ENCODE results near the gene SLC9A4.

Gene SLC9A4

GRCh38 chr2:102478686-102479470, 5.9 kb downstream of the SLC9A4 start:
- DNase-seq (no peak), ATAC-seq (no peak)
- Mint-ChIP-seq H3K9me3 (no peaks in the 10 kb centered on the region), H3K36me3 (ENCODE audit: low read depth) (no peaks in the 10 kb centered on the region), H3K4me1 (no peaks in the 10 kb centered on the region), H3K27me3 (peaks cover 15% of the 10 kb centered on the region), H3K27ac (no peak overlapping the region), H3K4me3 (no peak overlapping the region)

GRCh38 chr2:102480285-102481195, 7.5 kb downstream of the SLC9A4 start:
- no peak for DNase-seq
- Mint-ChIP-seq H3K36me3 (ENCODE audit: low read depth) (no peaks in the 10 kb centered on the region), H3K4me1 (no peaks in the 10 kb centered on the region), H3K27me3 (peaks cover 12% of the 10 kb centered on the region), H3K4me3 (no peak overlapping the region), H3K27ac (no peak overlapping the region), H3K9me3 (no peaks in the 10 kb centered on the region)
- no peak for ATAC-seq

DNA sequence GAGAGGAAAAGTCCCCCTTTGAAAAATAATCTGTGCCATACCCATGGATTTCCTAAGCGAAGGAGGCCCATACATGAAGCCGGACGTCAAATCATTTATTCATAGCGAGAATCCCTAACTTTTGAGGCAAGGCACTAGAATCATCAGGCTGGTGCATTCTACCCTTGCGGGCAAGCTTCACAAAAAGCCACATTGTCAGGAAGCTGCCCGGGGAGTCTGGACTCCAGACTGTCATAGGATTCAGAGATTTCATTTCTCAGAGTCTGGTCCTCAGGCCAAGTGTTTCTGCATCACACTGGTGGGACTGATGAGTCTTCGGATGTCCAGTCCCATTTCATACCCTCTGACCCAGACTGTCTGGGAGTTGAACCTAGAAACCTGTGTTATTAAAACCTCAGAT, 8.9 kb downstream of the SLC9A4 start:
- Mint-ChIP-seq H3K9me3 (no peaks in the 10 kb centered on the region), H3K36me3 (ENCODE audit: low read depth) (no peaks in the 10 kb centered on the region), H3K4me1 (no peaks in the 10 kb centered on the region), H3K27ac (no peak overlapping the region), H3K4me3 (no peak overlapping the region), H3K27me3 (peaks cover 19% of the 10 kb centered on the region)
- no peak for DNase-seq
- ATAC-seq = no peak

DNA sequence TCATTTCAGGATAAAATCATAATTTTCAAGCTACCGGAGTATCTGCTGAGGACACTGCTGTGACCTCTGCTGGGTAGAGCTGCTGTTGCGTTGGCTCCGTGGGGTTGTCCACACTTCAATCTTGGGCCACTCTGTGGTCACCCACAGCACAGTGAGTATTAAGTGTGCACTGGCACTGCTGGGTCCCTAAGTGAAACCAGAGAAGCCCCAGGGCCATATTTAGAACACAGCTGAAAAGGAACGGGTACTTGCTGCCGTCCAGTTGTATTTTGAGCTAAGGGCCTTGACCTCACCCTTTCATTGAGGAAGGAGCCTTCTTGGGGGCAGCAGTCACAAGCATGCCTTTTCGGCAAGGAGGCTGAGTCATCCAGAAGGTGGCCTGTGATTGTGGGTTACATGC, 10.1 kb downstream of the SLC9A4 start:
- no peaks in the 10 kb centered on the region for H3K36me3 Mint-ChIP-seq (ENCODE audit: low read depth)
- DNase-seq = no peak

GRCh38 chr2:102484310-102485061, 11.5 kb downstream of the SLC9A4 start:
- no peak overlapping the region for H3K4me3 Mint-ChIP-seq
- peaks cover 12% of the 10 kb centered on the region for H3K4me1 Mint-ChIP-seq
- peaks cover 23% of the 10 kb centered on the region for H3K27me3 Mint-ChIP-seq
- no peak overlapping the region for H3K27ac Mint-ChIP-seq
- H3K36me3 Mint-ChIP-seq (ENCODE audit: low read depth) = no peaks in the 10 kb centered on the region
- DNase-seq (no peak), ATAC-seq (no peak)
- no peaks in the 10 kb centered on the region for H3K9me3 Mint-ChIP-seq

More for the DNA sequence above, 10.1 kb downstream of the SLC9A4 start:
- peaks cover 5% of the 10 kb centered on the region for H3K4me1 Mint-ChIP-seq
- no peak overlapping the region for H3K4me3 Mint-ChIP-seq
- H3K27me3 Mint-ChIP-seq = peaks cover 20% of the 10 kb centered on the region
- H3K27ac Mint-ChIP-seq = no peak overlapping the region
- no peak for ATAC-seq
- no peaks in the 10 kb centered on the region for H3K9me3 Mint-ChIP-seq

DNA sequence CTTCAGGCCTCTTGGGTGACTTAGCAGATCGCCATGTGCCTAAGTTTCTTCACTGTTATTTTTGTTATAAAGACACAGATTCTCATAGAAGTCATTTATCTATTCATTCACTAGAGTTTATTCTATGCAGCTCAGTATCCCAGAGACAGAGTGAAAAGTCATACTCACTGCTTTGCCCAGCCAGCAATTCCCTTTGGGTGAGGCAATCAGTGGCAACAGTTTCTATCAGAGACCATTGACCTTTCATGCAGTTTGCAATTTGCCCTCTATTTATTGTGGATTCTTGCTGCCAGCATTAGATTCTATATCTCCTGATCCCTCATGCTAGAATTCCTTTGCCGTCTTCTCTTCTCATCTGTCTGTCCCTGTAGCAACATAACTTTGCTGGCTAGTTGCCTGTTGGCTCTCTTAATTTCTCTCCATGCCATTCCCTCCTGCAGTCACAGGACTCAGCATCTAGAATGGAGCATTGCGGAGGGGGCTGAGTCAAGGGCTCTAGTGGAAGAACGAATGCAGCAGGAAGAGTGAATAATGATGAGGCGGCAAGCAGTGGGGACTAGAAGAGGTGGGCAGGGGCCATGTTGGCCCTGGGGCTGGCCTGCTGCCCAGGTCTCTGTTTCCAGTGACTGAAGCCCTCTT, 12.2 kb downstream of the SLC9A4 start:
- peaks cover 23% of the 10 kb centered on the region for H3K27me3 Mint-ChIP-seq
- no peak for ATAC-seq

DNA sequence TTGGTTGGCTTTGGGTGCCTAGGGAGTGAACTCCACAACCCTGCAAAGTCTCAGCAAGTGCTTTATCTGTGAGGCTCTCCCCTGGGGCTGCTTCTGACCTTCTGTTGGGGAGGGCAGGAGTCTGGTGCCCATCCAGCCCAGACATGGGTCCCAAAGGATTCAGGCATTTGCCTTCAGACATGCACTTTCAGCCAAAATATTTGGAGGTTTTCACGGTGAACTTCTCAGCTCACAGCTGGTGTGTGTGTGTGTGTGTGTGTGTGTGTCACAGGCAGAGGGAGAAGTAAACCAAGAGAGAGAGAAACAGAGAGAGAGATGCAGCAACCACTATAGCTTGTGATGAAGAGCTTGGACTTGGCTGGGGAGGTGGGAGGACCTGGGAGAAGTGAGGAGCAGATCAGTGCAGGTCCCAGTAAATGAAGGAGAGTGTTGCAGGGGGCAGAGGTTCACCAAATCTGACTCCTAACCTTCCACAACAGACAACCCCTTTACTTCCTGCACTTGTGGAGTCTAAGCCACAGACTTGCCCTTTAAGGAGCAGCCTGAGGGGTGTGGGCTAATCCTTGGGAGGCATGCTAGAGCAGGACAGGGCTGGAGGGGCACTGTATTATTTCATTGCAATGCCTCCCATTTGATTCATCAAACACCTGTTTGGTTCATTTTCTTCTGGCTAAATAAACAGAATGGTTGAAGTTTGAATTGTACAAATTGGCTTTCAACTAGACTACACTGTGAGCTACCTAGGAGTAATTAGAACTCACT, 14.1 kb downstream of the SLC9A4 start:
- DNase-seq (no peak), ATAC-seq (no peak)
- Mint-ChIP-seq H3K4me1 (peaks cover 19% of the 10 kb centered on the region), H3K9me3 (no peaks in the 10 kb centered on the region), H3K27ac (no peak overlapping the region), H3K36me3 (ENCODE audit: low read depth) (no peaks in the 10 kb centered on the region), H3K27me3 (peaks cover 24% of the 10 kb centered on the region), H3K4me3 (no peak overlapping the region)

More for the DNA sequence above, 12.2 kb downstream of the SLC9A4 start:
- DNase-seq = no peak
- Mint-ChIP-seq H3K36me3 (ENCODE audit: low read depth) (no peaks in the 10 kb centered on the region), H3K9me3 (no peaks in the 10 kb centered on the region), H3K4me3 (no peak overlapping the region), H3K27ac (no peak overlapping the region), H3K4me1 (peaks cover 18% of the 10 kb centered on the region)

DNA sequence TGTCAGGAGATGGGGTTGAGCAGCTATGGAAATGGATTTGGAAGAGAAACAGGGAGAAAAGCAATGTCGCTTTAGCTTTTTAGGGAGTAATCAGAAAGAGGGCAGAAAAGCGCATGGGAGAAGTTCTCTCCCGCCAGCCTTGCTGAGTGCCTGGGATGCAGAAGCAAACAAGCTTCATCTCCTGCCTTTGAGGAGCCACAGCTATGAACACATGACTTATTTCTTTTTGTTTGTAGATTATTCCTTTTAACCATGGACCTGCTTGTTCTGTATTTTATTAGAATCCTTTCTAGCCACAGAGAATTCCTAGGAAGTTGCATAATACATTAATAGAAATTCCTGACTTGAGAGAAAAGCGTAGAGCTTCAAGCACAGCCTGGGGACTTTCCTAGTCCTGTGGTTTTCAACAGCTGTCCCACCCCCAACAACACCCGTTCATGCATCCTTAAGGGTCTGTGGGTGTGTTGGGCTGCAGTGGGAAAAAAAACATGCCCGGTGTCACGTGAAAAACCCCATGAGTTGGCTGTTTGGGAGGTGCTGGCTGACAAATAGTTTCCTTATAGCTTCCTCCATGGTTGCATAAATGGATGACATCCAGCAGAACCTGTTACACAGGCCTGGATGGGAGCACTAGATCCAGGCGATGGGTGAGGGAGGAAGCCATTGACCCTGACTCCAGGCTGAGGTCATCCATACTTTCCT, 14.9 kb downstream of the SLC9A4 start:
- Mint-ChIP-seq H3K4me1 (peaks cover 19% of the 10 kb centered on the region), H3K9me3 (no peaks in the 10 kb centered on the region), H3K27ac (no peak overlapping the region), H3K27me3 (peaks cover 24% of the 10 kb centered on the region), H3K4me3 (no peak overlapping the region), H3K36me3 (ENCODE audit: low read depth) (no peaks in the 10 kb centered on the region)
- ATAC-seq = no peak
- DNase-seq = no peak

- peaks cover 9% of the 10 kb centered on the region for H3K9me3 Mint-ChIP-seq
- DNase-seq (no peak), ATAC-seq (no peak)
- no peaks in the 10 kb centered on the region for H3K36me3 Mint-ChIP-seq (ENCODE audit: low read depth)
- peaks cover 19% of the 10 kb centered on the region for H3K4me1 Mint-ChIP-seq
- H3K4me3 Mint-ChIP-seq = no peak overlapping the region
- no peak overlapping the region for H3K27ac Mint-ChIP-seq
- H3K27me3 Mint-ChIP-seq = peaks cover 28% of the 10 kb centered on the region
Measured at GRCh38 chr2:102489646-102490045, 16.6 kb downstream of the SLC9A4 start.

- H3K27me3 Mint-ChIP-seq = peaks cover 17% of the 10 kb centered on the region
- peaks cover 19% of the 10 kb centered on the region for H3K4me1 Mint-ChIP-seq
- no peak overlapping the region for H3K27ac Mint-ChIP-seq
Measured at GRCh38 chr2:102492006-102492405, 19.0 kb downstream of the SLC9A4 start.

GRCh38 chr2:102494570-102494969, 21.5 kb downstream of the SLC9A4 start:
- no peak for DNase-seq
- H3K4me3 Mint-ChIP-seq = no peak overlapping the region
- peaks cover 9% of the 10 kb centered on the region for H3K9me3 Mint-ChIP-seq
- ATAC-seq = no peak
- peaks cover 9% of the 10 kb centered on the region for H3K27me3 Mint-ChIP-seq
- no peaks in the 10 kb centered on the region for H3K36me3 Mint-ChIP-seq (ENCODE audit: low read depth)
- no peak overlapping the region for H3K27ac Mint-ChIP-seq
- H3K4me1 Mint-ChIP-seq = peaks cover 11% of the 10 kb centered on the region

More at GRCh38 chr2:102492006-102492405, 19.0 kb downstream of the SLC9A4 start:
- Mint-ChIP-seq H3K9me3 (peaks cover 9% of the 10 kb centered on the region), H3K4me3 (no peak overlapping the region), H3K36me3 (ENCODE audit: low read depth) (no peaks in the 10 kb centered on the region)
- no peak for DNase-seq
- no peak for ATAC-seq

DNA sequence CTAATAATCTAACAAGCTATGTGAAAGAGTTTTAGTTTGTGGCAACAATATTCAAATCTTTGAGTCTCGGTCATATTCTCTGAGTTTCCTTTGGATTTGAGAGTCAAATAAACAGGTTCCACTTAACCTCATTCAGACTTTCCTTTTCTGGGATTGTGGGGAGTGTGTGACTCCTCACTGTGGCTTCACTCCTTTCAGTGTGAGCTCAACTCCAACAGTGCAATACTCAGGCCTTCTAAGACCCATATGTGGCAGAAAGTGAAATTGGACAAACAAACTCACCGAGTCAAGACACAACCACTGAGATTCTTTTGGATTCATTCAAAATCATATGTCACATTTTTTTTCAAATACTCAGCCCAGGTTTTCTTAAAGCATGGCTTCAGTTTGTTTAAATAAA, 25.4 kb downstream of the SLC9A4 start:
- no peaks in the 10 kb centered on the region for H3K36me3 Mint-ChIP-seq (ENCODE audit: low read depth)
- H3K27me3 Mint-ChIP-seq = peaks cover 11% of the 10 kb centered on the region
- H3K4me1 Mint-ChIP-seq = peaks cover 5% of the 10 kb centered on the region
- DNase-seq (no peak), ATAC-seq (peak; percentile 77)
- no peak overlapping the region for H3K27ac Mint-ChIP-seq
- no peak overlapping the region for H3K4me3 Mint-ChIP-seq
- H3K9me3 Mint-ChIP-seq = peaks cover 4% of the 10 kb centered on the region

DNA sequence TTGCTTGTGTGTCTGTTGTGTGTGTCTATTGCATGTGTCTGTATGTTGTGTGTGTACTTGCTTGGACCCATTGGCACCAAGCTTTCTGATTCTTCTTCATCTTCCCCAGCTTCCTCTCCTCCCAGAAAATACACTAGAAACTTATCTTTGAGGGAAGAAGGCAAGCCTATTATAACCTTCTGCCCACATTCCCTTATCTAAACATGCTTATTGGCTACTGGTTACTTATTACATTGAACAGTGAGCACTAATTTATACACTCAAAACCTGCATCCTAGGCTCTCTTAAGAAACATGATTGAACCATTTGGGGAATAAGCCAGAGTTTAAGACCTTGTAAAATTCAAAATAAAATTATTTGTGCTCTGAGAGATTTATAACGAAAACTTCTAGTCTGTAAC, 26.5 kb downstream of the SLC9A4 start:
- DNase-seq = no peak
- no peak overlapping the region for H3K4me3 Mint-ChIP-seq
- H3K36me3 Mint-ChIP-seq (ENCODE audit: low read depth) = no peaks in the 10 kb centered on the region
- H3K27me3 Mint-ChIP-seq = peaks cover 11% of the 10 kb centered on the region
- H3K27ac Mint-ChIP-seq = no peak overlapping the region
- no peaks in the 10 kb centered on the region for H3K9me3 Mint-ChIP-seq
- ATAC-seq = no peak
- peaks cover 5% of the 10 kb centered on the region for H3K4me1 Mint-ChIP-seq

Measured in activated naive CD8-positive, alpha-beta T cell treated with anti-CD3 and anti-CD28 coated beads, Interleukin-2, amount 50 U/mL, for 24 hours (primary cell).